Peyer's patch (tissue), 4 donors: Measurements from ENCODE around the gene MAP3K5.

Source experiments
- CTCF ChIP-seq, 6 experiments: fragments of 450-650 bp in 4 of 6; fragments of 200-600 bp in 2 of 6; sonication (generic) in 1 of 6; IDR thresholded peaks; one replicate each; pipeline ENCODE4 v1.5.1; 2017 to 2019; ENCODE audit warnings: antibody characterized with exemption in 6 of 6, mild to moderate bottlenecking in 3 of 6, moderate library complexity in 1 of 6
- POLR2A ChIP-seq, 2 donors: fragments of 450-650 bp; IDR thresholded peaks; one replicate each; pipeline ENCODE4 v1.5.1; 2017; ENCODE audit warnings: antibody characterized with exemption in 2 of 2, mild to moderate bottlenecking in 2 of 2, moderate library complexity in 2 of 2

- no peak for TF ChIP-seq CTCF (IDR thresholded peaks at IDR 0.05)
- TF ChIP-seq POLR2A (IDR thresholded peaks at IDR 0.05): no peak
Measured at GRCh38 chr6:136706430-136706829, 85.8 kb downstream of the MAP3K5 start.
